Measurements from ENCODE around the gene SRGAP2B. TPM values are rescaled to one million over a fixed set of nuclear protein-coding genes. Genes with fewer than 3 reads are reported as not detected.
A peak's percentile ranks its signal among the peaks of the same experiment; 100 is the strongest.
"Not testable (repeated sequence)": the region's sequence is repeated elsewhere in the genome, so short reads cannot be mapped to it uniquely, and the experiment has no call there.

The SRGAP2B gene
- total RNA-seq: 9.9 TPM
- long read RNA-seq, partial matches to known transcripts: 0 of 2 reads
- long read RNA-seq, other reads (novel, unspliced or antisense): 2 of 2 reads

DNA sequence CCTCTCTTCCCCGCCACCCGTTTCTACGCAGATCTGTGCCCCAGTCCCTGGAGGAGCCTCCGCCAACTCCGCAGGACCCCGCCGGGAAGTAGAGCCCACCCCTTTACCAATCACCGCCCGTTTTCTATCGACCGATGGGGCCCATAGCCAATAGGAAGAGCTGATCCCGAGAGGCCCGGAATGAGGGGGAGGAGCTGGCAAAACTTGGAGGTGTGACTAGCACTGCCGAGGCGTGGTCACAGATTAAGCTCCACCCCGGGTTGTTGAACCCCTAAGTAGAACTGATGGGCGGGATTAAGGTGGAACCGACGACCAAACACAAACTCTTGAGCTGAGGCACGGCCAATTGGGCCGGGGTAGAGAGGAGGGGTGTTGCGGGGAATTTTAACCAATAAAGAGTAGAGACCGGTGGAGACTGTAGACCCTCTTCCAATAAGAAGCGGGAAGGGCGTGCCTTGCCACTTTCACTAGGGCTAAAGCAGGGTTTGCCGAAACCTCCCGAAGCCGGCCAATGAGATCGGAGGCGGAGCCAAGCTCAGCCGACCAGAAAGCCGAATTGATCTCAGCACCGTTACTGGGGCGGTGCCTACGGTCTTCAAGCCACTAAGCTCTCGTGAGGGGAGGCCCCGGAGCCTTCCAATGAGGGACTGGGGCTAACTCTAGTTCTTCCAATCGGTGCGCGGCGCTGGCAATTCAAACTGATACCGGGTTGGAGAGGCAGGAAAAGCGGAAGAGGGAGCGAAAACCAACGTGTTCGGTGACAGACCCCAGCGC, at the start of gene SRGAP2B, which contains the start of gene FAM72D:
Gene SRGAP2B, minus strand, starts transcription at position 45 of the 774 bp plus-strand sequence. CDS start 2,427 bp downstream, outside the sequence.
Gene FAM72D, plus strand, starts transcription at position 691 of the 774 bp plus-strand sequence. CDS start 874 bp downstream, outside the sequence.
- DNase-seq; intact Hi-C loops (cut with DNase I): not testable (repeated sequence)
- peak; percentile 89 for ATAC-seq (ENCODE audit: poor library complexity)

- ATAC-seq (ENCODE audit: poor library complexity); intact Hi-C loops (cut with DNase I); DNase-seq: not testable (repeated sequence)
These were observed 49.3 kb upstream of the SRGAP2B start for GRCh38 chr1:145144264-145144913.

- intact Hi-C loops (cut with DNase I); ATAC-seq (ENCODE audit: poor library complexity); DNase-seq: not testable (repeated sequence)
These were observed 45.4 kb upstream of the SRGAP2B start for GRCh38 chr1:145140549-145140948.

- intact Hi-C loops (cut with DNase I); DNase-seq: not testable (repeated sequence)
- ATAC-seq (ENCODE audit: poor library complexity): peak; percentile 38
These were observed 39.3 kb upstream of the SRGAP2B start for GRCh38 chr1:145134476-145134875.

GRCh38 chr1:145128697-145129469, 33.8 kb upstream of the SRGAP2B start:
- intact Hi-C loops (cut with DNase I); DNase-seq: not testable (repeated sequence)
- ATAC-seq (ENCODE audit: poor library complexity): peak; percentile 73

DNA sequence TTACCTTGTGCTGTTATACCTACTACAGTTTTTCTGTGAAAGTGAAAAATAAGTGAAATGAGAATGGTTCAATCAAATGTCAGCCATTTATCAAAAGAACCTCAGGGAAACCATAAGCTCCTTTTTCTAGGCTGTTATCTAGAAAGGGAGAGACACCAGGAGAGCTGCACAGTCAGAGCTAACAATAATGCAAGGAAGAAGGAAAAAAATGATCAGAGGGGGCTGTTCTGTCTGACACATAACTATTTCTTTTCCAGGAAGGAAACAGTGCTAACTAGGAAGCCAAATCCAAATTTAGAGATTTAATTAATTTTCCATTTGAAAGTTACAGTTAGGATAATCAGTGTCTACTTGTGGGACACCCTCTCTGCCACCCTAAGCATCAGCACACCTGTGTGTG, 32.0 kb upstream of the SRGAP2B start:
- intact Hi-C loops (cut with DNase I); DNase-seq; ATAC-seq (ENCODE audit: poor library complexity): not testable (repeated sequence)

GRCh38 chr1:145125112-145125511, 30.0 kb upstream of the SRGAP2B start:
- ATAC-seq (ENCODE audit: poor library complexity): peak; percentile 32
- intact Hi-C loops (cut with DNase I); DNase-seq: not testable (repeated sequence)

DNA sequence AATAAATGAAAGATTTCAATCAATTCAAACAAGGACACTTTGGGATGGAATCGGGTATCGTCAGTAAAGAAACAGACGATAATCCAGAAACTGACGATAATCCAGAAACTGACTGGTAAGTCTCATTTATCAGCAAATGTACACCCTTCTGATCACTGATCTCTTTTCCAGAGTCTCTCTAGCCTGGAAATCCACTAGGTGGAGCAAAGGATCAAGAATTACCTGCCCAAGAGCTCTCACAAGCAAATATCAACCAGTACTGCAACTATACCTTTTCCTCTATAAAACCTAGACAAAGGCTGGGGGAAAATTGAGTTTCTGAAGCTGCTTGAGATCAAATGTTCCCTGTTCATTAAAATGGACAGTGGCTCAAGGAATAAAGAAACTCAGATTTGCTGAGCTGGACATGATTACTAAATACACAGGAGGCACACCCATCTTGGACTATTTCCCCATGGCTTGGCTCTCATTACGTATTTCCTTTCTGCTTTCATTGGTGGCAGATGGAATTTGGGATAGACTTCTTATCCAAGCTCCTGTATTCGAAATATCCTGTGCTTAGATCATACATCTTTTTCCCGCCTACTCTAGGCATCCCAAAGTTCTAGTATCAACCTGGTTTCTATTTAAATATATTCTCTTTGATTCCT, 29.0 kb upstream of the SRGAP2B start:
- peak; percentile 60 for ATAC-seq (ENCODE audit: poor library complexity)
- intact Hi-C loops (cut with DNase I); DNase-seq: not testable (repeated sequence)

DNA sequence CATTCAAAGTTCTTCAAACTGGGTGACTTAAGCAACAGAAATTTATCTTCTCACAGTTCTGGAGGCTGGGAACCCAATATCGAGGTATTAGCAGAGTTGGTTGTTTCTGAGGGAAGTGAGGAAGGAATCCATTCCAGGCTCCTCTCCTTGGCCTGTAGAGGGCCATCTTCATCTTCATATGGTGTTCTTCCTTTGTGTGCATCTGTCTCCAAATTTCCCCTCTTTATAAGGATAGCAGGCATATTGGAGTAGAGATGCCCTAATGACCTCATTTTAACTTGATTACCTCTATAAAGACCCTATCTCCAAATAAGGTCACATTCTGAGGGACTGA, 27.9 kb upstream of the SRGAP2B start:
- intact Hi-C loops (cut with DNase I); DNase-seq: not testable (repeated sequence)
- ATAC-seq (ENCODE audit: poor library complexity): peak; percentile 66

DNA sequence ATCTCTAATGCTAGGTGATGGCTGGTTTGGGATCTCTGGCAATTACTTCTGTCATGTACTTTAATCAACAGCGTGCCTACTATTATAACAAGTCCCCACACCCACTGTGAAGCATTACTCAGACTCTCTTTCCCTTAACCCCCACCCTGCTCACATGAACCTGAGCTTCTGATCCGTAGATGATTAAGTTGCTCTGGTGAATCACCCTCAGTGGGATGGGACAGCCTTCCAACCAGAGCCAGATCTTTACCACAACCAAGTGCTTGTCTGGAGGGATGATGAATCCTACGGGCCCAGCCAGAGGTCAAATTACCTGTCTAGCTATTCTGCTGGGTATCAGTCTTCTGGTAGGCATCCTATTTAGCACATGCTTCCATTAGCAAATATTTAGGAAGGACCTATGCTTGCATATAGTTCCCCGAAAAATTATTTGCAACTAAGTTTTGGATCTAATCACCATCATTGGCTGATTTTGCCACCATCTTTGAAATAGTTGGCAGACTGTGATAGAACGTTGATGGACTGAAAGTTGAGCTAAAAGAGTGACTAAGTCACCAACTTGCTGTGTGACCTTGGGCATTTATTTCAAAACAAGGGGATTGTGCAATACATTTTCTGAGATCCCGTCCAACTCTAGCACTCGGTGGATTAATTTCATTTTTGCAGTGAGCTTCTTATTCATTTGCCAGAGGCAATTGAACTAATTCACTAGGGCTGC, 27.4 kb upstream of the SRGAP2B start:
- DNase-seq; intact Hi-C loops (cut with DNase I): not testable (repeated sequence)
- ATAC-seq (ENCODE audit: poor library complexity): peak; percentile 66

DNA sequence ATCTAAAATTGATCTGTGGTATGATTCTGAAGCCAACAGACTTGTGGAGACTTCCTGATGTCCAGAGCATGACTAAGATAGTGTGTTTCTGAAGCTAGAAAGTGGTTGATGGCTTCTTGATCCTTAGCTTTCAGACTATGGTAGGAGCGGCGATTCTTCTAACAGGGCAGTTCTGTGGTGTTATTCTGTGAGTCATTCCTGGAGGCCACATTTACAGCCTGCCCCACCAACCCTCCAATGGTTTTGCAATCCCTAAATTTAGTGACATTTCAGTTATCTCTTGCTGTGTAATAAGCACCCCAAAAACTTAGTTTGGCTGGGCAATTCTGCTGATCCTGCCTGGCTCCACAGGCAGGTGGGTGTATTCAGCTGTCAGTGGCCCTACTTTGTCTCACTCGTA, 24.7 kb upstream of the SRGAP2B start:
- ATAC-seq (ENCODE audit: poor library complexity); intact Hi-C loops (cut with DNase I): not testable (repeated sequence)

GRCh38 chr1:145115587-145116493, 20.7 kb upstream of the SRGAP2B start:
- intact Hi-C loops (cut with DNase I); DNase-seq; ATAC-seq (ENCODE audit: poor library complexity): not testable (repeated sequence)

More for the DNA sequence above, 24.7 kb upstream of the SRGAP2B start:
- not testable (repeated sequence) for DNase-seq

DNA sequence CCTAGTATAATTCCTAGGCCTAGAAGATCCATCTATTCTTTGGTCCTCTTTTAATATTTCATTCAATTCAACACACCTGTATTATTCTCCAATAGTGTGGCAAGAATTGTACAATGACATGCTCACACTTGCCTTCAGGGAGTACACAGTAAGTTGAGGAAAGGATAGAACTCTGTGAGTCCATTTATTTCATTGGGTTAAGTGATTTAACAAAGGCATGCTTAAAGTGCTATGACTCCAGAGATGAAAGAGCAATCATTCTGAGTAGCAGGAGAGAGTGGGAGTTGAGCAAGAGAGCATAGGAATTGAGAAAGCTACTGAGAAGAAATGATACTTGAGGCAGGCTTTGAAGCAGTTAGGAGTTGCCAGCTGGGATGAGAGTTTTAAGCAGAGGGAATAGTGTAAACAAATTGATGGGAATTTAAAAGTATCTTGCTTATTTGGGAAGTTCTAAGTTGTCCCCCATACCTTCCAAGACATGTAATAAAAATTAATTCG, 19.5 kb upstream of the SRGAP2B start:
- intact Hi-C loops (cut with DNase I); DNase-seq; ATAC-seq (ENCODE audit: poor library complexity): not testable (repeated sequence)

DNA sequence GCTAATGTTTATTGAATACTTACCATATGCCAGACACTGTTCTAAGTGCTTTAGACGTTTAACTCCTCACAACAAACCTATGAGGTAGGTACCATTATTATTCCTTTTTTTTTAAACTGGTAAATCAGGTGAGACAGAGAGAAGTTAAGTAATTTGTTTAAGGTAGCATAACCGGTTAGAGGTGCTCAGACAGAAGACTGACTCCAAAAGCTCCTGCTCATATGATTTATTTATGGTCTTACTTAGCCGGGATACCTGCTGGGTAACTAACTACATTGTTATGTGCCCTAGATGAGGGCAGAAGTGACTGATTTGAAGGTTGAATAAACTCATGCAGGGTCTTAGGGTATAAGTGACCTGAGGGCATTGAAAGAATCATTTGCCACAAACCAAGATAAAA, 17.6 kb upstream of the SRGAP2B start:
- ATAC-seq (ENCODE audit: poor library complexity); intact Hi-C loops (cut with DNase I); DNase-seq: not testable (repeated sequence)

DNA sequence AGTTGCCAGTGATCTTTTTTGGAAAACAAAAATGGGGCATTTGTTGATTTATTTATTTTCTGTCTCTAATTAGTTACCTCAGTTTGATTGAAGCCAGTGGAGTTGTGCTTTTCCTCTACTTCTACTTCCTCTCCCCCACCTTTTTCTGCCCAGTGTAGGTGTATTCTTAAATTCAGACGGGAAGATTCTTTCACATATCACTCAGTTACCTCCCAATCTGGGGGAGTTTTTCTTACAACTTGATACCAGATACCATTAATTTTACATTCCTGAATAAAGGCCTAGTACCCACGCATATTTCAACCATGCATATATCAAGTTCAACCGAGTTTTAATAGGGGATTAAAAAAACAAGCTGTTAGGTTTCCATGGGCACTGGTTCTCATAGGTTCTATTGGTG, 16.5 kb upstream of the SRGAP2B start:
- DNase-seq; intact Hi-C loops (cut with DNase I); ATAC-seq (ENCODE audit: poor library complexity): not testable (repeated sequence)

- ATAC-seq (ENCODE audit: poor library complexity); intact Hi-C loops (cut with DNase I); DNase-seq: not testable (repeated sequence)
These were observed 8.2 kb upstream of the SRGAP2B start for GRCh38 chr1:145103294-145103693.

Data from Right ventricle myocardium superior (tissue), 1 donor.